K562 (cell line): ENCODE measurements around the gene ZNF646. TPM values are rescaled to one million over a fixed set of nuclear protein-coding genes. Genes with fewer than 3 reads are reported as not detected.

ENCODE experiments used
- ADNP ChIP-seq: fragments of 200-800 bp; sonication (Bioruptor generic); IDR thresholded peaks from 2 replicates; pipeline ENCODE4 v1.6.1; 2016; ENCODE audit warnings: missing genetic modification characterization, missing compliant biosample characterization
- ASH1L ChIP-seq: fragments of 450-650 bp; IDR thresholded peaks from 2 replicates; pipeline ENCODE4 v1.6.1; 2018; ENCODE audit warnings: borderline replicate concordance, mild to moderate bottlenecking, low read depth; ENCODE audit not compliant: partially characterized antibody
- CBFB ChIP-seq: sonication (generic); formaldehyde crosslinking; IDR thresholded peaks from 2 replicates; pipeline ENCODE4 v1.4.0; 2020; ENCODE audit warnings: mild to moderate bottlenecking, missing genetic modification reagents
- CHAMP1 ChIP-seq: fragments of 450-650 bp; IDR thresholded peaks from 2 replicates; pipeline ENCODE4 v1.6.1; 2016; ENCODE audit warnings: mild to moderate bottlenecking
- HMG20B ChIP-seq: fragments of 250-450 bp; sonication (Bioruptor Pico); IDR thresholded peaks from 2 replicates; pipeline ENCODE4 v1.5.0; 2021; ENCODE audit warnings: mild to moderate bottlenecking
- PHF20 ChIP-seq: fragments of 450-650 bp; IDR thresholded peaks from 2 replicates; pipeline ENCODE4 v1.6.1; 2018; ENCODE audit not compliant: partially characterized antibody
- POLR2AphosphoS2 ChIP-seq: IDR thresholded peaks from 2 replicates; pipeline ENCODE4 v1.6.1; 2012; ENCODE audit warnings: low read length, improper control_type of control experiment
- RBM34 ChIP-seq: fragments of 200-400 bp; formaldehyde crosslinking; IDR thresholded peaks from 2 replicates; pipeline ENCODE4 v1.6.1; 2018; ENCODE audit warnings: low read length, borderline replicate concordance; ENCODE audit not compliant: insufficient read depth
- RCOR1 ChIP-seq, 2 experiments: IDR thresholded peaks; 2 replicates each; pipeline ENCODE4 v1.6.1; 2012; ENCODE audit warnings: low read depth in 2 of 2, low read length in 2 of 2, borderline replicate concordance in 1 of 2, improper control_type of control experiment in 1 of 2
- TEAD2 ChIP-seq: fragments of 450-650 bp; IDR thresholded peaks from 2 replicates; pipeline ENCODE4 v1.6.1; 2016; ENCODE audit warnings: missing genetic modification characterization, control low read depth, missing compliant biosample characterization
- TSHZ1 ChIP-seq: fragments of 250-450 bp; sonication (Bioruptor Pico); IDR thresholded peaks from 2 replicates; pipeline ENCODE4 v1.4.0; 2020; ENCODE audit warnings: mild to moderate bottlenecking, moderate library complexity
- YY1 ChIP-seq, 3 experiments: IDR thresholded peaks; 2 replicates each; pipeline ENCODE4 v1.6.1; 2011; ENCODE audit warnings: low read length in 2 of 3, mild to moderate bottlenecking in 2 of 3, moderate library complexity in 2 of 3, borderline replicate concordance in 1 of 3, control low read depth in 1 of 3, low read depth in 1 of 3; ENCODE audit not compliant: insufficient read depth in 3 of 3, insufficient replicate concordance in 2 of 3, control insufficient read depth in 1 of 3, insufficient read length in 1 of 3; ENCODE audit errors: extremely low read depth in 1 of 3
- ZNF518B ChIP-seq: fragments of 250-450 bp; sonication (Bioruptor Pico); IDR thresholded peaks from 2 replicates; pipeline ENCODE4 v1.5.0; 2021; ENCODE audit warnings: mild to moderate bottlenecking, moderate library complexity
- polyA plus RNA-seq, 8 experiments: library from polyadenylated mRNA; depleted of rRNA in 4 of 8; stranded (reverse) in 5 of 8; unstranded in 3 of 8; fragments of >200 nt; fragmentation: Nextera tagmentation in 2 of 8; fragmentation: Illumina TruSeq in 1 of 8; extraction: Ambion mirVana in 2 of 8; extraction: Trizol in 1 of 8; gene quantifications; 2 replicates each; pipeline versions ENCODE4 v1.2.1 to v1.2.3, GENCODE V29; 2011 to 2014; ENCODE audit warnings: inconsistent platforms in 1 of 8, missing spikeins in 1 of 8
- total RNA-seq, 7 experiments: library from RNA; depleted of rRNA in 6 of 7; stranded (reverse); fragments of >200 nt in 6 of 7; fragmentation: Illumina TruSeq in 2 of 7; extraction: Trizol in 2 of 7; gene quantifications; 2 replicates each; pipeline versions ENCODE4 v1.2.1 to v1.2.3, GENCODE V29; 2011 to 2021; ENCODE audit warnings: low replicate concordance in 1 of 7
- TF ChIP-seq, protein P1 (sequence below): sonication (generic); formaldehyde crosslinking; IDR thresholded peaks from 2 replicates; pipeline ENCODE4 v1.8.0; 2022; ENCODE audit warnings: missing genetic modification reagents, mild to moderate bottlenecking, moderate library complexity, borderline replicate concordance

Gene ZNF646
- total and polyA plus RNA-seq, 9 of the 15 experiments (the other 6 are each of a cell fraction or from before 2014, with no cell fraction given): 0.08 to 20.6 (median 8.0) TPM

DNA sequence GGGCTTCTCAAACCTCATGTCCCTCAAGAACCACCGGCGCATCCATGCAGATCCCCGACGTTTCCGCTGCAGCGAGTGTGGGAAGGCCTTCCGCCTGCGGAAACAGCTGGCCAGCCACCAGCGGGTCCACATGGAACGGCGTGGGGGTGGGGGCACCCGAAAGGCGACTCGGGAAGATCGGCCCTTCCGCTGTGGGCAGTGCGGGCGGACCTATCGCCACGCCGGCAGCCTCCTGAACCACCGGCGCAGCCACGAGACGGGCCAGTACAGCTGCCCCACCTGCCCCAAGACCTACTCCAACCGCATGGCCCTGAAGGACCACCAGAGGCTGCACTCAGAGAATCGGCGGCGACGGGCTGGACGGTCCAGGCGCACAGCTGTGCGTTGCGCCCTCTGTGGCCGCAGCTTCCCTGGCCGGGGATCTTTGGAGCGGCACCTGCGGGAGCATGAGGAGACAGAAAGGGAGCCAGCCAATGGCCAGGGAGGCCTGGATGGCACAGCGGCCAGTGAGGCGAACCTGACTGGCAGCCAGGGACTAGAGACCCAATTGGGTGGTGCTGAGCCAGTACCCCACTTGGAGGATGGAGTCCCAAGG lies 5.9 kb downstream of the ZNF646 start (continued):
- TF ChIP-seq TSHZ1 (CRISPR knock-in tag) (no peak), ZNF518B (CRISPR knock-in tag) (no peak), POLR2AphosphoS2 (no peak), YY1 (IDR thresholded peaks at IDR 0.05; ENCODE audit: borderline replicate concordance in 1 of 3, control insufficient read depth in 1 of 3, extremely low read depth in 1 of 3, insufficient read depth in 3 of 3, insufficient read length in 1 of 3, insufficient replicate concordance in 2 of 3, low read depth in 1 of 3, low read length in 2 of 3) (no peak), HMG20B (CRISPR knock-in tag) (no peak), TEAD2 (tag) (no peak), PHF20 (no peak), ASH1L (no peak), ADNP (tag) (no peak), RCOR1 (IDR thresholded peaks at IDR 0.05; ENCODE audit: borderline replicate concordance in 1 of 2, low read depth in 2 of 2, low read length in 2 of 2) (no peak), CHAMP1 (no peak), RBM34 (no peak), CBFB (CRISPR knock-in tag) (no peak)
- TF ChIP-seq, protein P1, sequence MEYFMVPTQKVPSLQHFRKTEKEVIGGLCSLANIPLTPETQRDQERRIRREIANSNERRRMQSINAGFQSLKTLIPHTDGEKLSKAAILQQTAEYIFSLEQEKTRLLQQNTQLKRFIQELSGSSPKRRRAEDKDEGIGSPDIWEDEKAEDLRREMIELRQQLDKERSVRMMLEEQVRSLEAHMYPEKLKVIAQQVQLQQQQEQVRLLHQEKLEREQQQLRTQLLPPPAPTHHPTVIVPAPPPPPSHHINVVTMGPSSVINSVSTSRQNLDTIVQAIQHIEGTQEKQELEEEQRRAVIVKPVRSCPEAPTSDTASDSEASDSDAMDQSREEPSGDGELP (CRISPR knock-in tag): 0 out of 2 replicates have a peak, but pooled peaks have one; percentile 20
